ENCODE measurements around the gene CISTR.
"Not testable (repeated sequence)": the region's sequence is repeated elsewhere in the genome, so short reads cannot be mapped to it uniquely, and the experiment has no call there.

Gene CISTR

GRCh38 chr12:53766881-53767280, 15.1 kb upstream of the CISTR start:
- ChIA-PET CTCF (interaction anchor here (2.2 kb wide), 1 partner anchor 20 kb away, joined by 6 read pairs; no protein-coding TSS in a partner anchor), POLR2A (ENCODE audit: low non-redundant PET) (no interaction called here)
- no peak for TF ChIP-seq CTCF (conservative IDR thresholded peaks at IDR 0.05; ENCODE audit: low read depth)
- no peak overlapping the region for H3K27ac ChIP-seq
- no peak for DNase-seq (ENCODE audit: low spot score)

- CTCF ChIA-PET: interaction anchor here (0.6 to 2.2 kb wide), 2 partner anchors 9 to 19 kb away, joined by 4 to 6 read pairs; no protein-coding TSS in a partner anchor
- TF ChIP-seq CTCF (conservative IDR thresholded peaks at IDR 0.05; ENCODE audit: low read depth): no peak
- POLR2A ChIA-PET (ENCODE audit: low non-redundant PET): no interaction called here
- DNase-seq (ENCODE audit: low spot score): no peak
- no peak overlapping the region for H3K27ac ChIP-seq
These were observed 14.1 kb upstream of the CISTR start for GRCh38 chr12:53765891-53766290.

- no peak for DNase-seq (ENCODE audit: low spot score)
- no peak for TF ChIP-seq CTCF (conservative IDR thresholded peaks at IDR 0.05; ENCODE audit: low read depth)
- ChIA-PET POLR2A (ENCODE audit: low non-redundant PET) (no interaction called here), CTCF (interaction anchor here (0.5 to 0.9 kb wide), 2 partner anchors 22 to 437 kb away, joined by 3 to 5 read pairs; no protein-coding TSS in a partner anchor)
- H3K27ac ChIP-seq: no peak overlapping the region
These were observed 12.8 kb upstream of the CISTR start for GRCh38 chr12:53764615-53765014.

GRCh38 chr12:53762793-53763192, 11.0 kb upstream of the CISTR start:
- CTCF ChIA-PET; POLR2A ChIA-PET (ENCODE audit: low non-redundant PET); DNase-seq (ENCODE audit: low spot score); H3K27ac ChIP-seq: not testable (repeated sequence)

- no peak overlapping the region for H3K27ac ChIP-seq
- DNase-seq (ENCODE audit: low spot score): no peak
- CTCF ChIA-PET: interaction anchor here (0.8 to 1.3 kb wide), 2 partner anchors 14 to 15 kb away, joined by 3 to 5 read pairs; no protein-coding TSS in a partner anchor
- no peak for TF ChIP-seq CTCF (conservative IDR thresholded peaks at IDR 0.05; ENCODE audit: low read depth)
- POLR2A ChIA-PET (ENCODE audit: low non-redundant PET): no interaction called here
These were observed 9.5 kb upstream of the CISTR start for GRCh38 chr12:53761306-53761705.

GRCh38 chr12:53759261-53759660, 7.5 kb upstream of the CISTR start:
- CTCF ChIA-PET: no interaction called here
- POLR2A ChIA-PET (ENCODE audit: low non-redundant PET): no interaction called here
- no peak overlapping the region for H3K27ac ChIP-seq
- no peak for DNase-seq (ENCODE audit: low spot score)
- no peak for TF ChIP-seq CTCF (conservative IDR thresholded peaks at IDR 0.05; ENCODE audit: low read depth)

GRCh38 chr12:53758730-53759103, 6.9 kb upstream of the CISTR start:
- ChIA-PET POLR2A (ENCODE audit: low non-redundant PET) (no interaction called here), CTCF (no interaction called here)
- H3K27ac ChIP-seq: no peak overlapping the region
- TF ChIP-seq CTCF (conservative IDR thresholded peaks at IDR 0.05; ENCODE audit: low read depth): no peak
- DNase-seq (ENCODE audit: low spot score): no peak

All from RWPE1 (cell line).